Measurements from ENCODE around the gene GPR35.

GPR35 gene

GRCh38 chr2:240624950-240625621 is at the start of gene GPR35:
GPR35 (plus strand) TSS chr2:240625480; CDS start chr2:240629953, 4,473 bp downstream.
- no peak for FAIRE-seq

GRCh38 chr2:240576036-240576435 is 49.2 kb upstream of the GPR35 start:
- FAIRE-seq: no peak

GRCh38 chr2:240576436-240577205 is 48.7 kb upstream of the GPR35 start:
- no peak for FAIRE-seq

GRCh38 chr2:240577281-240578109 is 47.8 kb upstream of the GPR35 start:
- FAIRE-seq: no peak

GRCh38 chr2:240578110-240578450 is 47.2 kb upstream of the GPR35 start:
- FAIRE-seq: no peak

- FAIRE-seq: no peak
These were observed 46.8 kb upstream of the GPR35 start for GRCh38 chr2:240578488-240578887.

- FAIRE-seq: no peak
These were observed 46.1 kb upstream of the GPR35 start for GRCh38 chr2:240579071-240579762.

GRCh38 chr2:240579771-240580614 is 45.3 kb upstream of the GPR35 start:
- FAIRE-seq: no peak

GRCh38 chr2:240581811-240582210 is 43.5 kb upstream of the GPR35 start:
- FAIRE-seq: no peak

- peak; percentile 95 for FAIRE-seq
These were observed 42.5 kb upstream of the GPR35 start for GRCh38 chr2:240582781-240583180.

- FAIRE-seq: no peak
These were observed 41.5 kb upstream of the GPR35 start for GRCh38 chr2:240583774-240584173.

- FAIRE-seq: no peak
These were observed 40.7 kb upstream of the GPR35 start for GRCh38 chr2:240584486-240585031.

GRCh38 chr2:240585101-240585500 is 40.2 kb upstream of the GPR35 start:
- FAIRE-seq: no peak

- FAIRE-seq: no peak
These were observed 39.5 kb upstream of the GPR35 start for GRCh38 chr2:240585681-240586197.

- peak; percentile 84 for FAIRE-seq
These were observed 38.9 kb upstream of the GPR35 start, which contains the start of gene CAPN10 for GRCh38 chr2:240586198-240586918. CAPN10 (plus strand) TSS chr2:240586734; CDS start chr2:240586912, 178 bp downstream.

- no peak for FAIRE-seq
These were observed 38.1 kb upstream of the GPR35 start for GRCh38 chr2:240586919-240587800.

GRCh38 chr2:240588006-240588655 is 37.1 kb upstream of the GPR35 start:
- no peak for FAIRE-seq

GRCh38 chr2:240588669-240589068 is 36.6 kb upstream of the GPR35 start:
- FAIRE-seq: no peak

GRCh38 chr2:240589375-240589774 is 35.9 kb upstream of the GPR35 start:
- FAIRE-seq: no peak

All from A204.1 (cell line).